HG03469 (cell line): Measurements from ENCODE around the gene CD226.
"Not testable (repeated sequence)": the region's sequence is repeated elsewhere in the genome, so short reads cannot be mapped to it uniquely, and the experiment has no call there.

ENCODE experiments used
- ATAC-seq: cut with Tn5 transposase; IDR thresholded peaks from one replicate; pipeline ENCODE4 v1.9.1; 2021; ENCODE audit warnings: mild to moderate bottlenecking, moderate library complexity, moderate number of reproducible peaks; ENCODE audit not compliant: unreplicated experiment

Gene CD226

GRCh38 chr18:69916412-69916811, 31.3 kb downstream of the CD226 start:
- ATAC-seq: no peak

- no peak for ATAC-seq
Measured at GRCh38 chr18:69908838-69909237, 38.8 kb downstream of the CD226 start.

GRCh38 chr18:69906765-69907164, 40.9 kb downstream of the CD226 start:
- ATAC-seq: no peak

GRCh38 chr18:69900941-69901340, 46.7 kb downstream of the CD226 start:
- ATAC-seq: no peak

- ATAC-seq: not testable (repeated sequence)
Measured at GRCh38 chr18:69899154-69899923, 48.3 kb downstream of the CD226 start.

GRCh38 chr18:69898241-69898861, 49.3 kb downstream of the CD226 start:
- peak; percentile 32 for ATAC-seq

GRCh38 chr18:69897397-69898108, 50.1 kb downstream of the CD226 start:
- ATAC-seq: peak; percentile 24

GRCh38 chr18:69895066-69896047, 52.3 kb downstream of the CD226 start:
- ATAC-seq: no peak

GRCh38 chr18:69894467-69894866, 53.2 kb downstream of the CD226 start:
- no peak for ATAC-seq

- no peak for ATAC-seq
Measured at GRCh38 chr18:69890558-69890957, 57.1 kb downstream of the CD226 start.

- ATAC-seq: peak; percentile 33
Measured at GRCh38 chr18:69889009-69889408, 58.7 kb downstream of the CD226 start.

GRCh38 chr18:69887256-69887655, 60.4 kb downstream of the CD226 start:
- ATAC-seq: no peak

GRCh38 chr18:69885841-69886531, 61.7 kb downstream of the CD226 start:
- peak; percentile 55 for ATAC-seq

- no peak for ATAC-seq
Measured at GRCh38 chr18:69885355-69885754, 62.3 kb downstream of the CD226 start.

GRCh38 chr18:69883781-69884180, 63.9 kb downstream of the CD226 start:
- no peak for ATAC-seq

- peak; percentile 51 for ATAC-seq
Measured at GRCh38 chr18:69882965-69883668, 64.6 kb downstream of the CD226 start.

- no peak for ATAC-seq
Measured at GRCh38 chr18:69880083-69880482, 67.6 kb downstream of the CD226 start.

GRCh38 chr18:69879051-69879450, 68.6 kb downstream of the CD226 start:
- ATAC-seq: not testable (repeated sequence)

- ATAC-seq: no peak
Measured at GRCh38 chr18:69878213-69878933, 69.3 kb downstream of the CD226 start.
